ENCODE measurements around the gene KITLG. TPM values are rescaled to one million over a fixed set of nuclear protein-coding genes. Genes with fewer than 3 reads are reported as not detected.

The KITLG gene
- total and polyA plus RNA-seq, 2 of the 8 experiments (the other 6 are each of a cell fraction or from before 2014, with no cell fraction given): 1.3 to 7.8 TPM

GRCh38 chr12:88471331-88472045, 108.8 kb downstream of the KITLG start (continued):
- TF ChIP-seq CHD7 (IDR thresholded peaks at IDR 0.05; ENCODE audit: insufficient replicate concordance, low read length) (no peak), SIRT6 (IDR thresholded peaks at IDR 0.05; ENCODE audit: low read length) (no peak), SUZ12 (IDR thresholded peaks at IDR 0.05; ENCODE audit: low read length) (no peak), TBP (IDR thresholded peaks at IDR 0.05; ENCODE audit: low read depth, low read length) (no peak), BCL11A (IDR thresholded peaks at IDR 0.05; ENCODE audit: low read depth in 2 of 2, low read length in 2 of 2) (no peak), HDAC6 (IDR thresholded peaks at IDR 0.05; ENCODE audit: low read depth, low read length) (no peak), FOSL1 (IDR thresholded peaks at IDR 0.05; ENCODE audit: insufficient read depth, low read depth, low read length) (no peak)
